ENCODE results near the gene CADPS2. TPM values are rescaled to one million over a fixed set of nuclear protein-coding genes. Genes with fewer than 3 reads are reported as not detected.

Gene CADPS2
- total RNA-seq, 2 experiments from 2014 or later: not detected

DNA sequence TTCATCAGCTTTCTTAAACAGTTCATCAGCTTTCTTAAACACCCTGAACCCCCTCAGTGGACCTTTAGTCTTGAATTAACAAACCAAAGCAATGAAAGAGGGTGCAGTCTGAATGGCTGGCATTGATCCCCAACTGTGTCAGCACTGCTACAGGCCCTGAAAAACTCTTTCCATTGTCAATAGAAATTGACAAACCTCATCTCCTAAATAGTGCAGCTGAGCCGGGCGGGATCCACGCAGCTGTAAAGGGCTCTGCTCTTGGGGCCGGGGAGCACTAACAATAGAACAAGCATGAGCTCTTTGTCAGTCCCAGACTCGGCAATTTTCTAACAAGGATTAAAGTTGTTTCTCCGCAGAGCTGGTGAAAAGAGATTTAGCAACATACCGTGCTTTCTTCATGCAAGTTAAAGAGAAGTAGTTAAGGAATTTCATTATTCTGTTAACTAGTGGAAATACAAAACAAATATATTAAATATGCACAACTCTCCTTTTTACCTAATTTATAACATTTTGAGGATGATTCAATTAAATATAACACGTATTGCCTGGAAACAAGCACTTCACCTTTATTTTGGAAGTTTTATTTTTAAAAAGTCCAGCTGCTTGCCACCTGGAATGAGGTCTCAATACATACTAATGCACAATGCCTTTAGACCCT is 557.0 kb downstream of the CADPS2 start:
- DNase-seq (no peak), ATAC-seq (ENCODE audit: poor library complexity) (no peak)
- no peak overlapping the region for H3K27ac Mint-ChIP-seq
- intact Hi-C loops (cut with DNase I, micrococcal nuclease): no loop called here
- TF ChIP-seq, protein P1, sequence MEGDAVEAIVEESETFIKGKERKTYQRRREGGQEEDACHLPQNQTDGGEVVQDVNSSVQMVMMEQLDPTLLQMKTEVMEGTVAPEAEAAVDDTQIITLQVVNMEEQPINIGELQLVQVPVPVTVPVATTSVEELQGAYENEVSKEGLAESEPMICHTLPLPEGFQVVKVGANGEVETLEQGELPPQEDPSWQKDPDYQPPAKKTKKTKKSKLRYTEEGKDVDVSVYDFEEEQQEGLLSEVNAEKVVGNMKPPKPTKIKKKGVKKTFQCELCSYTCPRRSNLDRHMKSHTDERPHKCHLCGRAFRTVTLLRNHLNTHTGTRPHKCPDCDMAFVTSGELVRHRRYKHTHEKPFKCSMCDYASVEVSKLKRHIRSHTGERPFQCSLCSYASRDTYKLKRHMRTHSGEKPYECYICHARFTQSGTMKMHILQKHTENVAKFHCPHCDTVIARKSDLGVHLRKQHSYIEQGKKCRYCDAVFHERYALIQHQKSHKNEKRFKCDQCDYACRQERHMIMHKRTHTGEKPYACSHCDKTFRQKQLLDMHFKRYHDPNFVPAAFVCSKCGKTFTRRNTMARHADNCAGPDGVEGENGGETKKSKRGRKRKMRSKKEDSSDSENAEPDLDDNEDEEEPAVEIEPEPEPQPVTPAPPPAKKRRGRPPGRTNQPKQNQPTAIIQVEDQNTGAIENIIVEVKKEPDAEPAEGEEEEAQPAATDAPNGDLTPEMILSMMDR (IDR thresholded peaks at IDR 0.05): no peak
- H3K36me3 Mint-ChIP-seq (ENCODE audit: low read depth): no peaks in the 10 kb centered on the region
- H3K36me3 ChIP-seq (ENCODE audit: insufficient read depth, low read length): no peaks in the 10 kb centered on the region
- no peaks in the 10 kb centered on the region for H3K27me3 ChIP-seq (ENCODE audit: control insufficient read depth in 1 of 2, insufficient read depth in 2 of 2, low read length in 2 of 2)
- H3K27ac ChIP-seq (ENCODE audit: low read depth in 1 of 2, low read length in 2 of 2): no peak overlapping the region
- no peak overlapping the region for H3K4me3 ChIP-seq (ENCODE audit: low read length)
- no peak overlapping the region for H3K4me3 Mint-ChIP-seq
- ChIA-PET POLR2A (no interaction called here), CTCF (no interaction called here)
- no peaks in the 10 kb centered on the region for H3K9me3 Mint-ChIP-seq
- H3K27me3 Mint-ChIP-seq: no peaks in the 10 kb centered on the region
- H3K9me3 ChIP-seq (ENCODE audit: control insufficient read depth in 1 of 2, insufficient read depth in 1 of 2, low read length in 2 of 2): no peaks in the 10 kb centered on the region
- H3K4me1 ChIP-seq (ENCODE audit: insufficient read depth, low read length): no peaks in the 10 kb centered on the region
- no peaks in the 10 kb centered on the region for H3K4me1 Mint-ChIP-seq (ENCODE audit: low read depth)

DNA sequence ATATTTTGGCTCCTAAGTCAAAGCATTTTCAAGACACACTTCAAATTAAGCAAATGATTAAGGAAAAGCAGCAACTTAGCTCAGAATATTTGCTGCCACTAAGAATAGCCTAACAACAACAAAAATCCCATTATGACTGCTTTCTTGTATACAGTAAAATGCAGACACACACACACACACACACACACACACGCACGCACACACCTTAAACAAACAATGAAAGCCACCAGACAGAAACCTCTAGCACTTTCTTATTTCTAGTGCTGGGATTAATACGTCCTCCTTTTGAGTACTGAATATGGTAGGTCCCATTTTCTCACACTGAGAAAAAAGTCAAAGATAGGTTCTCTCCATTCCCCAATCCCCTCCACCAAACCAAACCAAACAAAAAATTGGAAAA is 558.3 kb downstream of the CADPS2 start:
- Mint-ChIP-seq H3K4me3 (no peak overlapping the region), H3K27ac (no peak overlapping the region), H3K4me1 (ENCODE audit: low read depth) (no peaks in the 10 kb centered on the region), H3K36me3 (ENCODE audit: low read depth) (no peaks in the 10 kb centered on the region), H3K9me3 (no peaks in the 10 kb centered on the region), H3K27me3 (no peaks in the 10 kb centered on the region)
- intact Hi-C loops (cut with DNase I, micrococcal nuclease): no loop called here
- DNase-seq (no peak), ATAC-seq (ENCODE audit: poor library complexity) (no peak)
- H3K9me3 ChIP-seq (ENCODE audit: control insufficient read depth in 1 of 2, insufficient read depth in 1 of 2, low read length in 2 of 2): no peaks in the 10 kb centered on the region
- no peak overlapping the region for H3K4me3 ChIP-seq (ENCODE audit: low read length)
- no peaks in the 10 kb centered on the region for H3K27me3 ChIP-seq (ENCODE audit: control insufficient read depth in 1 of 2, insufficient read depth in 2 of 2, low read length in 2 of 2)
- TF ChIP-seq, protein P1 (IDR thresholded peaks at IDR 0.05): no peak
- ChIA-PET POLR2A (no interaction called here), CTCF (no interaction called here)
- no peaks in the 10 kb centered on the region for H3K4me1 ChIP-seq (ENCODE audit: insufficient read depth, low read length)
- no peaks in the 10 kb centered on the region for H3K36me3 ChIP-seq (ENCODE audit: insufficient read depth, low read length)
- H3K27ac ChIP-seq (ENCODE audit: low read depth in 1 of 2, low read length in 2 of 2): no peak overlapping the region

DNA sequence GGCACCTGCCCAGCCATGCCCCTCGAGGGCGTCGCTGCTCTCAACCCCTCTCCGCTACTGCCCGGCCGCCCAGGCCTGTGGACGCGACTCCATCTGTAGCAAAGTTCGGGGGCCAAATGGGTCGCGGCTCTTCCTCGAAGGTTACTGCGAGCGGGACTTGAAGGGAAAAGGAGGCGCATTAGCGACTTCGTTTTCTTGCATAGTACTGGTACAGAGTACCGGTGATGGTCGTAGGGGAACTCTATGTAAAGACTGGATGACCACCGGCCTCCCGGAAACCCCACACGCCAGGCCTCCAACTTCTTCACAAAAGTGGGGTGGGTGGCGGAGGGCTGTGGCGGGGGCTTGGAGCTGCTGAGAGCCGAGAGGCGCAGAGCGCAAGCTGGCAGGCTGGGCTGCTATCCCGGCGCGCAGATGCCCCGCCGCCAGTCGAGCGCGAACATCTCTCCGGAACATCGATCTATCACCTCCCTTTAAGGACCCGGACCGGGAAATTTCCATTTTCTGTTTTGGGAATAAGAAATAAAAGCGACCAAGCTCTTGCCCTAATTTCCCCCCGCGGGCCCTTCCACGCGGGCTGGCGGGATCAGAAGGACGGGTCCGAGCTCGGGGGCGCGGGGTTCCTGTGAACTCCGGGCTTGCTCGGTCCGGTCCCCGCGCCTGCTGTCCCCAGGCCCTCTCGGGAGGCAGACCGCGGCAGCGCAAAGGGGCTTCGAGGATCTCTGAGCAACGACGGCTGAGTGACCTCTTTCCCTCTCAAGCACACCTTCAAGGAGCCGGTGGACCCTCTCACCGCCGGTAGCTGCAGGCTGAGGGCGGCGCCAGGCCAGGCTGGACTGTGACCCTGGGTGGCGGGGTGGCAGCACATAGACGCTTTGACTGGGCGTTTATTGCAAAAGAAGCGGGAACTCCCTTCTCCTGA is 569.5 kb downstream of the CADPS2 start:
- Mint-ChIP-seq H3K27ac (no peak overlapping the region), H3K4me1 (ENCODE audit: low read depth) (no peaks in the 10 kb centered on the region), H3K36me3 (ENCODE audit: low read depth) (no peaks in the 10 kb centered on the region), H3K27me3 (peaks cover 71% of the 10 kb centered on the region), H3K4me3 (no peak overlapping the region), H3K9me3 (no peaks in the 10 kb centered on the region)
- no peak for DNase-seq
- Histone ChIP-seq H3K4me1 (ENCODE audit: insufficient read depth, low read length) (no peaks in the 10 kb centered on the region), H3K4me3 (ENCODE audit: low read length) (no peak overlapping the region), H3K27me3 (ENCODE audit: control insufficient read depth in 1 of 2, insufficient read depth in 2 of 2, low read length in 2 of 2) (peaks cover 43 to 66% of the 10 kb centered on the region in 2 experiments), H3K9me3 (ENCODE audit: control insufficient read depth in 1 of 2, insufficient read depth in 1 of 2, low read length in 2 of 2) (peaks cover 0 to 29% of the 10 kb centered on the region in 2 experiments), H3K36me3 (ENCODE audit: insufficient read depth, low read length) (no peaks in the 10 kb centered on the region), H3K27ac (ENCODE audit: low read depth in 1 of 2, low read length in 2 of 2) (no peak overlapping the region)
- ChIA-PET CTCF (no interaction called here), POLR2A (no interaction called here)
- intact Hi-C loops (cut with DNase I, micrococcal nuclease): no loop called here
- no peak for ATAC-seq (ENCODE audit: poor library complexity)
- TF ChIP-seq, protein P1 (IDR thresholded peaks at IDR 0.05): no peak

Measured in CD4-positive, alpha-beta T cell (primary cell).